HCT116 (cell line): Measurements from ENCODE around the gene ZNF330. TPM values are rescaled to one million over a fixed set of nuclear protein-coding genes. Genes with fewer than 3 reads are reported as not detected.

Experiments
- ATAC-seq: fragments of 200-7000 bp; cut with Tn5 transposase; 2 replicates; pipeline ENCODE4 v1.9.1; 2020; ENCODE audit warnings: mild to moderate bottlenecking, moderate library complexity
- BruUV-seq: library from RNA; stranded (reverse); fragments of 400-500 nt; replicated peaks from 2 replicates; lab custom pipeline; 2021; lab: Mats Ljungman, UMichigan
- CTCF ChIA-PET: fragments of 300-600 bp; sonication (Branson Sonifier 250); formaldehyde crosslinking; loops from one replicate; lab custom pipeline; 2021; ENCODE audit warnings: antibody characterized with exemption; lab: Charles Lee
- POLR2A ChIA-PET: fragments of 300-600, 350-600 bp; sonication (Branson Sonifier 250); formaldehyde crosslinking; loops from one replicate; lab custom pipeline; 2021; ENCODE audit warnings: antibody characterized with exemption; lab: Charles Lee
- RAD21 ChIA-PET, 2 experiments: fragments of 300-600 bp; sonication (Branson Sonifier 250); formaldehyde crosslinking; loops; one replicate each; lab custom pipeline; 2023; ENCODE audit warnings: low total read pairs in 2 of 2; ENCODE audit not compliant: uncharacterized antibody in 2 of 2, unreplicated experiment in 2 of 2, low non-redundant PET in 1 of 2; lab: Charles Lee
- DNase-seq: peaks from one replicate; pipeline ENCODE4 v3.0.0-alpha.2; 2010; ENCODE audit warnings: low read depth, low spot score
- H2AFZ ChIP-seq: fragments of 200-600 bp; shearing (Covaris generic), sonication (generic); 2 replicates; pipeline ENCODE4 v1.6.1; 2017; ENCODE audit warnings: low read depth, mixed run types, mixed read lengths, antibody characterized with exemption, low read length; ENCODE audit not compliant: poor library complexity, severe bottlenecking
- H3K27ac ChIP-seq: 2 replicates; pipeline ENCODE4 v1.5.1; 2012; ENCODE audit warnings: low read depth, low read length
- H3K27me3 ChIP-seq: fragments of 200-600 bp; sonication (generic); 2 replicates; pipeline ENCODE4 v1.6.1; 2016; ENCODE audit warnings: mixed run types, low read length, mixed read lengths; ENCODE audit not compliant: insufficient read depth
- H3K36me3 ChIP-seq, 2 experiments: fragments of 200-500 bp in 1 of 2; fragments of 200-600 bp in 1 of 2; sonication (Bioruptor generic) in 1 of 2; sonication (generic) in 1 of 2; 2 replicates each; pipeline versions ENCODE4 v1.5.1 to v1.6.1; 2014 to 2016; ENCODE audit warnings: low read length in 2 of 2, inconsistent platforms in 1 of 2, mixed read lengths in 1 of 2, mixed run types in 1 of 2; ENCODE audit not compliant: insufficient read depth in 2 of 2, control insufficient read depth in 1 of 2
- H3K4me1 ChIP-seq, 2 experiments: fragments of 200-600 bp in 1 of 2; sonication (generic) in 1 of 2; 2 replicates each; pipeline versions ENCODE4 v1.5.1 to v1.6.1; 2012 to 2017; ENCODE audit warnings: low read length in 2 of 2, inconsistent platforms in 1 of 2, mild to moderate bottlenecking in 1 of 2, mixed read lengths in 1 of 2, mixed run types in 1 of 2, moderate library complexity in 1 of 2; ENCODE audit not compliant: insufficient read depth in 2 of 2, control insufficient read depth in 1 of 2
- H3K4me2 ChIP-seq: fragments of 200-600 bp; sonication (generic); 2 replicates; pipeline ENCODE4 v1.6.1; 2017; ENCODE audit warnings: mixed run types, low read length, mixed read lengths
- H3K4me3 ChIP-seq, 2 experiments: fragments of 200-600 bp in 1 of 2; sonication (generic) in 1 of 2; replicated peaks in 1 of 2; 2 replicates each; pipeline ENCODE4 v1.5.1; 2011 to 2016; ENCODE audit warnings: low read length in 2 of 2, control low read depth in 1 of 2, low read depth in 1 of 2, mild to moderate bottlenecking in 1 of 2, mixed read lengths in 1 of 2, mixed run types in 1 of 2
- H3K79me2 ChIP-seq: fragments of 200-600 bp; sonication (generic); 2 replicates; pipeline ENCODE4 v1.6.1; 2017; ENCODE audit warnings: mild to moderate bottlenecking, mixed run types, low read length, moderate library complexity, mixed read lengths; ENCODE audit not compliant: insufficient read depth
- H3K9ac ChIP-seq: fragments of 200-600 bp; sonication (generic); 2 replicates; pipeline ENCODE4 v1.6.1; 2016; ENCODE audit warnings: low read length, mixed read lengths
- H3K9me2 ChIP-seq: fragments of 200-600 bp; sonication (generic), shearing (Covaris generic); 2 replicates; pipeline ENCODE4 v1.6.1; 2017; ENCODE audit warnings: mixed run types, mild to moderate bottlenecking, moderate library complexity; ENCODE audit not compliant: insufficient read depth
- H3K9me3 ChIP-seq, 2 experiments: fragments of 200-500 bp in 1 of 2; fragments of 200-600 bp in 1 of 2; sonication (Bioruptor generic) in 1 of 2; sonication (generic) in 1 of 2; 2 replicates each; pipeline ENCODE4 v1.6.1; 2014 to 2017; ENCODE audit warnings: low read length in 2 of 2, mixed read lengths in 2 of 2, inconsistent platforms in 1 of 2, low read depth in 1 of 2, mild to moderate bottlenecking in 1 of 2, mixed run types in 1 of 2, moderate library complexity in 1 of 2; ENCODE audit not compliant: control insufficient read depth in 1 of 2, insufficient read depth in 1 of 2
- H4K20me1 ChIP-seq: fragments of 200-600 bp; sonication (generic), shearing (Covaris generic); 2 replicates; pipeline ENCODE4 v1.6.1; 2017; ENCODE audit warnings: mixed run types, mild to moderate bottlenecking, moderate library complexity; ENCODE audit not compliant: insufficient read depth
- CEBPB ChIP-seq: IDR thresholded peaks from 2 replicates; pipeline ENCODE4 v1.6.1; 2012; ENCODE audit warnings: low read depth
- EGR1 ChIP-seq: IDR thresholded peaks from 2 replicates; pipeline ENCODE4 v1.6.1; 2012; ENCODE audit warnings: low read depth
- EZH2 ChIP-seq: fragments of 200-600 bp; sonication (generic); IDR thresholded peaks from 2 replicates; pipeline ENCODE4 v1.6.1; 2017; ENCODE audit warnings: antibody characterized with exemption, mixed run types
- FOSL1 ChIP-seq: IDR thresholded peaks from 2 replicates; pipeline ENCODE4 v1.6.1; 2012; ENCODE audit warnings: low read depth
- POLR2AphosphoS5 ChIP-seq: IDR thresholded peaks from 2 replicates; pipeline ENCODE4 v1.6.1; 2011; ENCODE audit warnings: mild to moderate bottlenecking, low read depth, low read length, moderate library complexity
- RAD21 ChIP-seq: IDR thresholded peaks from 2 replicates; pipeline ENCODE4 v1.6.1; 2012; ENCODE audit warnings: low read depth, mild to moderate bottlenecking
- SIN3A ChIP-seq: IDR thresholded peaks from 2 replicates; pipeline ENCODE4 v1.6.1; 2012; ENCODE audit warnings: low read depth
- SP1 ChIP-seq: IDR thresholded peaks from 2 replicates; pipeline ENCODE4 v1.6.1; 2012; ENCODE audit warnings: low read depth
- ZFX ChIP-seq: fragments of 450-650 bp; IDR thresholded peaks from 2 replicates; pipeline ENCODE4 v1.6.1; 2017
- intact Hi-C: fragments of 100-400 bp; cut with micrococcal nuclease; formaldehyde crosslinking; loops from 2 replicates; pipeline ENCODE4 v1.10.0; 2022
- total RNA-seq: library from RNA; stranded (reverse); gene quantifications from one replicate; pipeline ENCODE4 v1.2.1, GENCODE V29; 2021; ENCODE audit not compliant: unreplicated experiment
- TF ChIP-seq, protein P1 (sequence below): IDR thresholded peaks from 2 replicates; pipeline ENCODE4 v1.6.1; 2012

ZNF330 gene
- total RNA-seq, 1 experiment from 2014 or later = 49.1 TPM

DNA sequence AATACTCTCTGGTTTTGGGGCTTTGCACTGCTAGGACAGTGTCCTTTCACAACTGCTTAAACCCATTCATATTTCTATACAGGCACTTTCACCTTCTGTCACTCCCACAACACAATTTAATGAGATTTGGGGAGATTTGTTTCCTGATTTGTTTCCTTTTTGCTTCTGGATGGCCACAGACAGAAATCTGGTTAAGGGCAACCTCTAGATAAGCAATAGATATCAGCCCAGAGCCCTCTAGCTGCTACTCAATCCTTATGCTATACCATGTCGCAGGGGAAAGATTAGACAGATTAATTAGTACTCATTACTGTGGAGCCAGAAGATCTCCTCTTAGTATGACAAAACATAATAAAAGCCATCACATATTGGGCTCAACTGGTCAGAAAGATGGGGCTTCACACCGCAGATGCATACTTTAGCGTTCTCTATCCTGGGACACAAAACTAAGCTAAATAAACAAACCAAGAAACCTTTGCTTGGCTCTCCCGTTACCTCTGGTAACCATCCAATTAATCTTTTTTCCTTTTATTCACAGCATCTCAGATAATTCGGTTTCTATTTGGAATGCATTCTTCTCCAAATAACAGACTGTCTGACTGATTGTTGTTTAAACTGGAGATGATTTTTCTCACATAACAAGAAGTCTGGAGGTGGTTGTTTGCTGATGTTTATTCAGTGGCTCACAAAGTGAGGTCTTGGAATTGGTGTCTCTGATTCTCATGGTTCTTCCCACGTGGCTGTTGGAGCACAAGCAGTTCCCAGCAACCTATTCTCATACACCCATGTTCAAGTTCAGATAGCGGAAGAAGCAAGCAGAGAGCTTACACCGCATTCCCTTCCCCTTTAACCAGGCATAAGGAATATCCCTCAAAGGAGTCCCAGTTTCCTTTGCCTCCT is 41.0 kb upstream of the ZNF330 start:
- ATAC-seq (no peak), DNase-seq (no peak)
- no TSS peak for BruUV-seq
- intact Hi-C loops = no loop called here
- RAD21 ChIA-PET = no interaction called here
- Histone ChIP-seq H3K4me2 (no peak overlapping the region), H3K27me3 (no peaks in the 10 kb centered on the region), H3K9me2 (no peaks in the 10 kb centered on the region), H3K9ac (no peak overlapping the region), H2AFZ (no peak overlapping the region), H3K36me3 (no peaks in the 10 kb centered on the region), H3K4me3 (no peak overlapping the region), H3K4me1 (no peaks in the 10 kb centered on the region), H3K27ac (no peak overlapping the region), H3K9me3 (no peaks in the 10 kb centered on the region), H3K79me2 (no peaks in the 10 kb centered on the region), H4K20me1 (no peaks in the 10 kb centered on the region)
- no peak for TF ChIP-seq SP1
- no peak for TF ChIP-seq RAD21
- no peak for TF ChIP-seq ZFX
- no peak for TF ChIP-seq SIN3A
- no peak for TF ChIP-seq EGR1
- no peak for TF ChIP-seq POLR2AphosphoS5
- TF ChIP-seq CEBPB = no peak
- no peak for TF ChIP-seq EZH2
- TF ChIP-seq, protein P1, sequence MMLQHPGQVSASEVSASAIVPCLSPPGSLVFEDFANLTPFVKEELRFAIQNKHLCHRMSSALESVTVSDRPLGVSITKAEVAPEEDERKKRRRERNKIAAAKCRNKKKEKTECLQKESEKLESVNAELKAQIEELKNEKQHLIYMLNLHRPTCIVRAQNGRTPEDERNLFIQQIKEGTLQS = no peak
- no peak for TF ChIP-seq FOSL1
- CTCF ChIA-PET = no interaction called here
- POLR2A ChIA-PET = no interaction called here
